Measurements from ENCODE around the gene POTEM. TPM values are rescaled to one million over a fixed set of nuclear protein-coding genes. Genes with fewer than 3 reads are reported as not detected.
"Not testable (repeated sequence)": the region's sequence is repeated elsewhere in the genome, so short reads cannot be mapped to it uniquely, and the experiment has no call there.

The POTEM gene
- not detected for total RNA-seq (2021; ENCODE audit: unreplicated experiment)
- polyA plus RNA-seq (2012; ENCODE audit: insufficient read length): not detected
- not detected for Bru-seq, nascent RNA
- not detected for BruChase-seq, experiment 1, labeled RNA remaining after a 2-hour chase
- not detected for BruChase-seq, experiment 2, labeled RNA remaining after a 6-hour chase
- long read RNA-seq: 0 reads

- BruUV-seq (replicated peaks); in situ Hi-C loops (cut with HindIII; ENCODE audit: low pct_unique_long_range_greater_than_20kb, low sequenced_read_pairs); CTCF ChIA-PET: not testable (repeated sequence)
These were observed at the start of gene POTEM for GRCh38 chr14:18967134-18967533. POTEM (plus strand) TSS chr14:18967434; CDS start chr14:18967486, 52 bp downstream.

GRCh38 chr14:18918345-18918744 is 48.9 kb upstream of the POTEM start:
- H3K27ac ChIP-seq (ENCODE audit: low read length); ATAC-seq; DNase-seq (ENCODE audit: low read depth, low spot score); POLR2A ChIA-PET; in situ Hi-C loops (cut with HindIII; ENCODE audit: low pct_unique_long_range_greater_than_20kb, low sequenced_read_pairs); H3K9me3 ChIP-seq (ENCODE audit: control insufficient read depth, insufficient read depth, low read depth, low read length); intact Hi-C loops (cut with micrococcal nuclease; ENCODE audit: unreplicated experiment); BruUV-seq (replicated peaks); H3K4me1 ChIP-seq (ENCODE audit: control insufficient read depth, insufficient read depth, low read length); H3K36me3 ChIP-seq (ENCODE audit: control insufficient read depth, insufficient read depth, low read length); H3K4me3 ChIP-seq (ENCODE audit: low read depth in 2 of 2, low read length in 2 of 2); H3K27me3 ChIP-seq (ENCODE audit: control insufficient read depth, insufficient read depth, low read length); CTCF ChIA-PET: not testable (repeated sequence)

More at GRCh38 chr14:18967134-18967533, at the start of gene POTEM:
- intact Hi-C loops (cut with micrococcal nuclease; ENCODE audit: unreplicated experiment); H3K36me3 ChIP-seq (ENCODE audit: control insufficient read depth, insufficient read depth, low read length); H3K27me3 ChIP-seq (ENCODE audit: control insufficient read depth, insufficient read depth, low read length); H3K9me3 ChIP-seq (ENCODE audit: control insufficient read depth, insufficient read depth, low read depth, low read length); POLR2A ChIA-PET; H3K27ac ChIP-seq (ENCODE audit: low read length); H3K4me3 ChIP-seq (ENCODE audit: low read depth in 2 of 2, low read length in 2 of 2); ATAC-seq; H3K4me1 ChIP-seq (ENCODE audit: control insufficient read depth, insufficient read depth, low read length); DNase-seq (ENCODE audit: low read depth, low spot score): not testable (repeated sequence)

GRCh38 chr14:18920052-18920451 is 47.2 kb upstream of the POTEM start:
- DNase-seq (ENCODE audit: low read depth, low spot score); H3K4me3 ChIP-seq (ENCODE audit: low read depth in 2 of 2, low read length in 2 of 2); POLR2A ChIA-PET; H3K9me3 ChIP-seq (ENCODE audit: control insufficient read depth, insufficient read depth, low read depth, low read length); intact Hi-C loops (cut with micrococcal nuclease; ENCODE audit: unreplicated experiment); BruUV-seq (replicated peaks); H3K4me1 ChIP-seq (ENCODE audit: control insufficient read depth, insufficient read depth, low read length); H3K36me3 ChIP-seq (ENCODE audit: control insufficient read depth, insufficient read depth, low read length); CTCF ChIA-PET; in situ Hi-C loops (cut with HindIII; ENCODE audit: low pct_unique_long_range_greater_than_20kb, low sequenced_read_pairs); H3K27ac ChIP-seq (ENCODE audit: low read length); H3K27me3 ChIP-seq (ENCODE audit: control insufficient read depth, insufficient read depth, low read length): not testable (repeated sequence)
- peak; percentile 29; the same call in 1 of the 2 replicates for ATAC-seq

GRCh38 chr14:18921055-18921701 is 46.1 kb upstream of the POTEM start:
- BruUV-seq (replicated peaks); in situ Hi-C loops (cut with HindIII; ENCODE audit: low pct_unique_long_range_greater_than_20kb, low sequenced_read_pairs); POLR2A ChIA-PET; H3K4me1 ChIP-seq (ENCODE audit: control insufficient read depth, insufficient read depth, low read length); H3K36me3 ChIP-seq (ENCODE audit: control insufficient read depth, insufficient read depth, low read length); H3K9me3 ChIP-seq (ENCODE audit: control insufficient read depth, insufficient read depth, low read depth, low read length); intact Hi-C loops (cut with micrococcal nuclease; ENCODE audit: unreplicated experiment); H3K27ac ChIP-seq (ENCODE audit: low read length); H3K27me3 ChIP-seq (ENCODE audit: control insufficient read depth, insufficient read depth, low read length); DNase-seq (ENCODE audit: low read depth, low spot score); CTCF ChIA-PET; H3K4me3 ChIP-seq (ENCODE audit: low read depth in 2 of 2, low read length in 2 of 2): not testable (repeated sequence)
- peak; percentile 58 for ATAC-seq

- H3K9me3 ChIP-seq (ENCODE audit: control insufficient read depth, insufficient read depth, low read depth, low read length); intact Hi-C loops (cut with micrococcal nuclease; ENCODE audit: unreplicated experiment); H3K27ac ChIP-seq (ENCODE audit: low read length); POLR2A ChIA-PET; H3K27me3 ChIP-seq (ENCODE audit: control insufficient read depth, insufficient read depth, low read length); H3K4me3 ChIP-seq (ENCODE audit: low read depth in 2 of 2, low read length in 2 of 2); DNase-seq (ENCODE audit: low read depth, low spot score); BruUV-seq (replicated peaks); in situ Hi-C loops (cut with HindIII; ENCODE audit: low pct_unique_long_range_greater_than_20kb, low sequenced_read_pairs); H3K4me1 ChIP-seq (ENCODE audit: control insufficient read depth, insufficient read depth, low read length); ATAC-seq; H3K36me3 ChIP-seq (ENCODE audit: control insufficient read depth, insufficient read depth, low read length); CTCF ChIA-PET: not testable (repeated sequence)
These were observed 30.4 kb upstream of the POTEM start for GRCh38 chr14:18936848-18937247.

- H3K4me3 ChIP-seq (ENCODE audit: low read depth in 2 of 2, low read length in 2 of 2); CTCF ChIA-PET; intact Hi-C loops (cut with micrococcal nuclease; ENCODE audit: unreplicated experiment); BruUV-seq (replicated peaks); H3K27ac ChIP-seq (ENCODE audit: low read length); H3K9me3 ChIP-seq (ENCODE audit: control insufficient read depth, insufficient read depth, low read depth, low read length); in situ Hi-C loops (cut with HindIII; ENCODE audit: low pct_unique_long_range_greater_than_20kb, low sequenced_read_pairs); H3K27me3 ChIP-seq (ENCODE audit: control insufficient read depth, insufficient read depth, low read length); H3K4me1 ChIP-seq (ENCODE audit: control insufficient read depth, insufficient read depth, low read length); ATAC-seq; H3K36me3 ChIP-seq (ENCODE audit: control insufficient read depth, insufficient read depth, low read length); POLR2A ChIA-PET; DNase-seq (ENCODE audit: low read depth, low spot score): not testable (repeated sequence)
These were observed 28.5 kb upstream of the POTEM start for GRCh38 chr14:18938733-18939132.

GRCh38 chr14:18949939-18950338 is 17.3 kb upstream of the POTEM start:
- H3K4me3 ChIP-seq (ENCODE audit: low read depth in 2 of 2, low read length in 2 of 2); H3K9me3 ChIP-seq (ENCODE audit: control insufficient read depth, insufficient read depth, low read depth, low read length); intact Hi-C loops (cut with micrococcal nuclease; ENCODE audit: unreplicated experiment); H3K27me3 ChIP-seq (ENCODE audit: control insufficient read depth, insufficient read depth, low read length); in situ Hi-C loops (cut with HindIII; ENCODE audit: low pct_unique_long_range_greater_than_20kb, low sequenced_read_pairs); ATAC-seq; CTCF ChIA-PET; H3K36me3 ChIP-seq (ENCODE audit: control insufficient read depth, insufficient read depth, low read length); POLR2A ChIA-PET; H3K4me1 ChIP-seq (ENCODE audit: control insufficient read depth, insufficient read depth, low read length); H3K27ac ChIP-seq (ENCODE audit: low read length); DNase-seq (ENCODE audit: low read depth, low spot score); BruUV-seq (replicated peaks): not testable (repeated sequence)
